T-helper 17 cell (primary cell): ENCODE data around the gene AKAP5. TPM values are rescaled to one million over a fixed set of nuclear protein-coding genes. Genes with fewer than 3 reads are reported as not detected.
A peak's percentile ranks its signal among the peaks of the same experiment; 100 is the strongest.

Experiments
- ATAC-seq: fragments of 150-1000 bp; cut with Tn5 transposase; 2 replicates; pipeline ENCODE4 v1.10.0; 2021; ENCODE audit warnings: mild to moderate bottlenecking, moderate library complexity
- DNase-seq, 3 donors: peaks; one replicate each; pipeline versions ENCODE4 v3.0.0 to v3.0.0-alpha.2; 2020 to 2021
- H3K9me3 ChIP-seq: one replicate; pipeline ENCODE4 v1.7.0; 2013; ENCODE audit warnings: low read length, mild to moderate bottlenecking; ENCODE audit not compliant: control insufficient read depth, poor library complexity, severe bottlenecking
- H3K27ac Mint-ChIP-seq: one replicate; pipeline ENCODE4 v1.8.0; 2022; ENCODE audit warnings: mild to moderate bottlenecking, moderate library complexity, mixed read lengths
- H3K27me3 Mint-ChIP-seq: one replicate; pipeline ENCODE4 v1.8.0; 2022; ENCODE audit warnings: mixed read lengths
- H3K36me3 Mint-ChIP-seq: one replicate; pipeline ENCODE4 v1.8.0; 2022; ENCODE audit warnings: low read depth, mixed read lengths
- H3K4me1 Mint-ChIP-seq: one replicate; pipeline ENCODE4 v1.8.0; 2022; ENCODE audit warnings: mild to moderate bottlenecking, mixed read lengths
- H3K4me3 Mint-ChIP-seq: one replicate; pipeline ENCODE4 v1.8.0; 2022; ENCODE audit warnings: mild to moderate bottlenecking, moderate library complexity, mixed read lengths
- total RNA-seq, 4 donors: library from RNA in 2 of 4; stranded (reverse) in 2 of 4; gene quantifications; one replicate each; pipeline ENCODE4 v1.2.3 and lab custom pipeline; 2022 to 2026

The AKAP5 gene
- total RNA-seq (under 1 TPM; 0.12 to 0.16 TPM), total RNA-seq (lab: John Stamatoyannopoulos, UW) (0.93 to 1.1 reads per million in 2 donors)

GRCh38 chr14:64465191-64465822 is at the start of gene AKAP5:
Gene AKAP5 (plus strand): TSS chr14:64465499. CDS start chr14:64468395, 2,896 bp downstream.
- Mint-ChIP-seq H3K27me3 (no peaks in the 10 kb centered on the region), H3K4me1 (peaks cover 29% of the 10 kb centered on the region), H3K36me3 (peaks cover 4% of the 10 kb centered on the region), H3K4me3 (peak within 1 kb of the TSS; percentile 95), H3K27ac (peak within 1 kb of the TSS; percentile 82)
- H3K9me3 ChIP-seq = no peaks in the 10 kb centered on the region
- DNase-seq = peak; percentile 56 to 71 (median 69)
- ATAC-seq = peak; percentile 94

GRCh38 chr14:64416348-64416932 is 48.9 kb upstream of the AKAP5 start:
- DNase-seq (no peak), ATAC-seq (no peak)
- H3K36me3 Mint-ChIP-seq = peaks cover 16% of the 10 kb centered on the region
- H3K27ac Mint-ChIP-seq = no peak overlapping the region
- no peak overlapping the region for H3K4me3 Mint-ChIP-seq
- H3K4me1 Mint-ChIP-seq = no peaks in the 10 kb centered on the region
- no peaks in the 10 kb centered on the region for H3K27me3 Mint-ChIP-seq
- H3K9me3 ChIP-seq = no peaks in the 10 kb centered on the region

- H3K36me3 Mint-ChIP-seq = peaks cover 13% of the 10 kb centered on the region
- no peaks in the 10 kb centered on the region for H3K9me3 ChIP-seq
- no peaks in the 10 kb centered on the region for H3K4me1 Mint-ChIP-seq
- no peak overlapping the region for H3K4me3 Mint-ChIP-seq
- ATAC-seq (no peak), DNase-seq (no peak)
- H3K27me3 Mint-ChIP-seq = no peaks in the 10 kb centered on the region
- H3K27ac Mint-ChIP-seq = no peak overlapping the region
These were observed 48.1 kb upstream of the AKAP5 start for GRCh38 chr14:64417055-64417770.

GRCh38 chr14:64417771-64418125 is 47.6 kb upstream of the AKAP5 start:
- Mint-ChIP-seq H3K27ac (no peak overlapping the region), H3K4me3 (no peak overlapping the region), H3K27me3 (no peaks in the 10 kb centered on the region), H3K4me1 (no peaks in the 10 kb centered on the region), H3K36me3 (peaks cover 11% of the 10 kb centered on the region)
- ATAC-seq (no peak), DNase-seq (no peak)
- no peaks in the 10 kb centered on the region for H3K9me3 ChIP-seq

GRCh38 chr14:64419003-64419402 is 46.3 kb upstream of the AKAP5 start:
- no peak for ATAC-seq
- H3K4me3 Mint-ChIP-seq = no peak overlapping the region
- no peaks in the 10 kb centered on the region for H3K4me1 Mint-ChIP-seq

GRCh38 chr14:64421166-64421565 is 44.1 kb upstream of the AKAP5 start:
- no peaks in the 10 kb centered on the region for H3K9me3 ChIP-seq
- Mint-ChIP-seq H3K4me3 (no peak overlapping the region), H3K4me1 (no peaks in the 10 kb centered on the region), H3K36me3 (peaks cover 9% of the 10 kb centered on the region), H3K27ac (no peak overlapping the region), H3K27me3 (no peaks in the 10 kb centered on the region)
- no peak for DNase-seq
- no peak for ATAC-seq

More at GRCh38 chr14:64419003-64419402, 46.3 kb upstream of the AKAP5 start:
- no peaks in the 10 kb centered on the region for H3K9me3 ChIP-seq
- H3K36me3 Mint-ChIP-seq = peaks cover 11% of the 10 kb centered on the region
- no peak for DNase-seq
- no peaks in the 10 kb centered on the region for H3K27me3 Mint-ChIP-seq
- H3K27ac Mint-ChIP-seq = no peak overlapping the region

- no peak overlapping the region for H3K27ac Mint-ChIP-seq
- DNase-seq (no peak), ATAC-seq (no peak)
- no peaks in the 10 kb centered on the region for H3K9me3 ChIP-seq
- no peak overlapping the region for H3K4me3 Mint-ChIP-seq
- H3K27me3 Mint-ChIP-seq = no peaks in the 10 kb centered on the region
- H3K4me1 Mint-ChIP-seq = no peaks in the 10 kb centered on the region
- peaks cover 9% of the 10 kb centered on the region for H3K36me3 Mint-ChIP-seq
These were observed 43.3 kb upstream of the AKAP5 start for GRCh38 chr14:64422005-64422404.

- no peaks in the 10 kb centered on the region for H3K27me3 Mint-ChIP-seq
These were observed 42.5 kb upstream of the AKAP5 start for GRCh38 chr14:64422756-64423155.

GRCh38 chr14:64423987-64424386 is 41.3 kb upstream of the AKAP5 start:
- Mint-ChIP-seq H3K4me1 (no peaks in the 10 kb centered on the region), H3K4me3 (no peak overlapping the region), H3K27ac (peak overlapping the region; percentile 45), H3K36me3 (peaks cover 10% of the 10 kb centered on the region), H3K27me3 (no peaks in the 10 kb centered on the region)
- ATAC-seq (no peak), DNase-seq (no peak)
- H3K9me3 ChIP-seq = no peaks in the 10 kb centered on the region

More at GRCh38 chr14:64422756-64423155, 42.5 kb upstream of the AKAP5 start:
- DNase-seq (no peak), ATAC-seq (no peak)
- Mint-ChIP-seq H3K36me3 (peaks cover 10% of the 10 kb centered on the region), H3K4me3 (no peak overlapping the region), H3K4me1 (no peaks in the 10 kb centered on the region), H3K27ac (no peak overlapping the region)
- H3K9me3 ChIP-seq = no peaks in the 10 kb centered on the region

GRCh38 chr14:64434528-64434927 is 30.8 kb upstream of the AKAP5 start:
- H3K4me1 Mint-ChIP-seq = peaks cover 12% of the 10 kb centered on the region
- no peak for ATAC-seq
- no peak overlapping the region for H3K27ac Mint-ChIP-seq
- H3K27me3 Mint-ChIP-seq = no peaks in the 10 kb centered on the region
- peaks cover 8% of the 10 kb centered on the region for H3K36me3 Mint-ChIP-seq
- H3K4me3 Mint-ChIP-seq = no peak overlapping the region
- DNase-seq = no peak
- H3K9me3 ChIP-seq = no peaks in the 10 kb centered on the region

GRCh38 chr14:64438181-64438841 is 27.0 kb upstream of the AKAP5 start:
- DNase-seq = no peak
- no peak for ATAC-seq
- Mint-ChIP-seq H3K4me1 (peaks cover 12% of the 10 kb centered on the region), H3K36me3 (peaks cover 11% of the 10 kb centered on the region), H3K27me3 (no peaks in the 10 kb centered on the region), H3K4me3 (no peak overlapping the region), H3K27ac (no peak overlapping the region)
- no peaks in the 10 kb centered on the region for H3K9me3 ChIP-seq

GRCh38 chr14:64439141-64439540 is 26.2 kb upstream of the AKAP5 start:
- Mint-ChIP-seq H3K27me3 (no peaks in the 10 kb centered on the region), H3K27ac (no peak overlapping the region), H3K4me1 (peaks cover 16% of the 10 kb centered on the region), H3K36me3 (peaks cover 13% of the 10 kb centered on the region), H3K4me3 (no peak overlapping the region)
- H3K9me3 ChIP-seq = no peaks in the 10 kb centered on the region
- no peak for ATAC-seq
- no peak for DNase-seq

- H3K4me3 Mint-ChIP-seq = no peak overlapping the region
- H3K4me1 Mint-ChIP-seq = peaks cover 30% of the 10 kb centered on the region
- no peaks in the 10 kb centered on the region for H3K9me3 ChIP-seq
- peaks cover 15% of the 10 kb centered on the region for H3K36me3 Mint-ChIP-seq
- H3K27ac Mint-ChIP-seq = no peak overlapping the region
- no peaks in the 10 kb centered on the region for H3K27me3 Mint-ChIP-seq
- no peak for ATAC-seq
- no peak for DNase-seq
These were observed 24.8 kb upstream of the AKAP5 start for GRCh38 chr14:64440494-64440893.
